Esophagus muscularis mucosa (tissue), 4 donors: ENCODE measurements around the gene USP34. TPM values are rescaled to one million over a fixed set of nuclear protein-coding genes. Genes with fewer than 3 reads are reported as not detected.
"Not testable (repeated sequence)": the region's sequence is repeated elsewhere in the genome, so short reads cannot be mapped to it uniquely, and the experiment has no call there.

Experiments
- DNase-seq: peaks from one replicate; pipeline ENCODE4 v3.0.0-alpha.2; 2017; ENCODE audit errors: extremely low spot score
- H3K27ac ChIP-seq, 4 donors: fragments of 200-600 bp; sonication (generic); replicated peaks in 1 of 4; 1 replicate in 3 of 4; 2 replicates in 1 of 4; pipeline ENCODE4 v1.5.1; 2016 to 2019; ENCODE audit warnings: mild to moderate bottlenecking in 1 of 4
- H3K27me3 ChIP-seq, 4 donors: fragments of 200-600 bp; sonication (generic); one replicate each; pipeline versions ENCODE4 v1.5.1 to v1.6.0; 2016 to 2019
- H3K36me3 ChIP-seq, 4 donors: fragments of 200-600 bp; sonication (generic); one replicate each; pipeline ENCODE4 v1.5.1; 2016 to 2019
- H3K4me1 ChIP-seq, 4 donors: fragments of 200-600 bp; sonication (generic); one replicate each; pipeline ENCODE4 v1.5.1; 2016 to 2019
- H3K4me3 ChIP-seq, 4 donors: fragments of 200-600 bp; sonication (generic); 1 replicate in 2 of 4; 2 replicates in 2 of 4; pipeline ENCODE4 v1.5.1; 2016 to 2019; ENCODE audit warnings: mild to moderate bottlenecking in 4 of 4, moderate library complexity in 1 of 4
- H3K9me3 ChIP-seq, 4 donors: fragments of 200-600 bp; sonication (generic); 1 replicate in 3 of 4; 2 replicates in 1 of 4; pipeline ENCODE4 v1.5.1; 2016 to 2019
- CTCF ChIP-seq, 3 experiments: fragments of 200-600 bp in 2 of 3; fragments of 450-650 bp in 1 of 3; sonication (generic) in 2 of 3; IDR thresholded peaks; one replicate each; pipeline ENCODE4 v1.5.1; 2017 to 2019; ENCODE audit warnings: antibody characterized with exemption in 3 of 3, mild to moderate bottlenecking in 2 of 3, moderate library complexity in 1 of 3
- EP300 ChIP-seq: sonication (generic); formaldehyde crosslinking; IDR thresholded peaks from one replicate; pipeline ENCODE4 v1.6.1; 2017; ENCODE audit warnings: antibody characterized with exemption
- POLR2A ChIP-seq: fragments of 450-650 bp; IDR thresholded peaks from one replicate; pipeline ENCODE4 v1.6.1; 2017; ENCODE audit warnings: antibody characterized with exemption, moderate library complexity, mild to moderate bottlenecking, low read depth
- POLR2AphosphoS5 ChIP-seq, 2 donors: sonication (generic); formaldehyde crosslinking; IDR thresholded peaks; one replicate each; pipeline ENCODE4 v1.6.1; 2017; ENCODE audit warnings: antibody characterized with exemption in 2 of 2
- WGBS: methylation state at CpG from one replicate; pipeline ENCODE4 v1.1.5; 2018; 5-methylcytosine and 5-hydroxymethylcytosine counted together
- intact Hi-C: fragments of 100-400 bp; cut with DNase I; formaldehyde crosslinking; loops from one replicate; pipeline ENCODE4 v1.15.1; 2023
- total RNA-seq, 4 donors: library from RNA; depleted of rRNA; stranded (reverse); fragments of >200 nt; gene quantifications; one replicate each; pipeline versions ENCODE4 v1.1.0 to v1.2.1, GENCODE V29; 2016

Gene USP34
- total RNA-seq, 4 donors from 2014 or later, result 124 to 137 (median 129) TPM

GRCh38 chr2:61196671-61197070, 274.2 kb downstream of the USP34 start:
- no peak for DNase-seq
- Histone ChIP-seq H3K4me3 (no peak overlapping the region), H3K4me1 (peaks cover 5 to 11% (median 10%) of the 10 kb centered on the region in 4 donors), H3K27me3 (no peaks in the 10 kb centered on the region), H3K9me3 (no peaks in the 10 kb centered on the region), H3K36me3 (peaks cover 6 to 61% (median 43%) of the 10 kb centered on the region in 4 donors), H3K27ac (no peak overlapping the region)
- 88% methylated on average over 7 of the region's 7 CpGs for WGBS
- TF ChIP-seq POLR2AphosphoS5 (IDR thresholded peaks at IDR 0.05) (no peak), POLR2A (no peak), EP300 (no peak), CTCF (IDR thresholded peaks at IDR 0.05) (no peak)
- intact Hi-C loops, result no loop called here

GRCh38 chr2:61194646-61195045, 276.2 kb downstream of the USP34 start:
- 98% methylated on average over 15 of the region's 15 CpGs for WGBS
- H3K27me3 ChIP-seq, H3K4me3 ChIP-seq, H3K9me3 ChIP-seq, DNase-seq, intact Hi-C loops, H3K27ac ChIP-seq: not testable (repeated sequence)
- H3K4me1 ChIP-seq, result peaks cover 5 to 11% (median 10%) of the 10 kb centered on the region in 4 donors
- peaks cover 11 to 68% (median 40%) of the 10 kb centered on the region in 4 donors for H3K36me3 ChIP-seq

- H3K4me3 ChIP-seq, result no peak overlapping the region
- TF ChIP-seq CTCF (IDR thresholded peaks at IDR 0.05) (no peak), POLR2A (no peak), POLR2AphosphoS5 (IDR thresholded peaks at IDR 0.05) (no peak), EP300 (no peak)
- no peaks in the 10 kb centered on the region for H3K9me3 ChIP-seq
- peaks cover 5 to 11% (median 10%) of the 10 kb centered on the region in 4 donors for H3K4me1 ChIP-seq
- H3K36me3 ChIP-seq, result peaks cover 19 to 71% (median 43%) of the 10 kb centered on the region in 4 donors
- 75% methylated on average over 4 of the region's 4 CpGs for WGBS
- intact Hi-C loops, result no loop called here
- no peak overlapping the region for H3K27ac ChIP-seq
- no peak for DNase-seq
- no peaks in the 10 kb centered on the region for H3K27me3 ChIP-seq
Measured at GRCh38 chr2:61193670-61194561, 277.0 kb downstream of the USP34 start.

GRCh38 chr2:61187085-61187484, 283.8 kb downstream of the USP34 start:
- peaks cover 70 to 100% (median 85%) of the 10 kb centered on the region in 4 donors for H3K36me3 ChIP-seq
- H3K4me1 ChIP-seq, result peaks cover 0 to 15% (median 7%) of the 10 kb centered on the region in 4 donors
- intact Hi-C loops, result no loop called here
- H3K27ac ChIP-seq, result no peak overlapping the region
- peak; percentile 21 for DNase-seq
- no peaks in the 10 kb centered on the region for H3K9me3 ChIP-seq
- WGBS, result 83% methylated on average over 4 of the region's 4 CpGs
- TF ChIP-seq POLR2A, result no peak
- TF ChIP-seq CTCF (IDR thresholded peaks at IDR 0.05), result no peak
- no peak for TF ChIP-seq POLR2AphosphoS5 (IDR thresholded peaks at IDR 0.05)
- no peak for TF ChIP-seq EP300
- H3K4me3 ChIP-seq, result no peak overlapping the region
- H3K27me3 ChIP-seq, result no peaks in the 10 kb centered on the region

GRCh38 chr2:61185231-61185728, 285.6 kb downstream of the USP34 start:
- H3K27ac ChIP-seq, result no peak overlapping the region
- peaks cover 70 to 100% (median 93%) of the 10 kb centered on the region in 4 donors for H3K36me3 ChIP-seq
- peak; percentile 57 for DNase-seq
- H3K9me3 ChIP-seq, result no peaks in the 10 kb centered on the region
- peaks cover 17 to 33% (median 25%) of the 10 kb centered on the region in 4 donors for H3K4me1 ChIP-seq
- intact Hi-C loops, result no loop called here
- no peak for TF ChIP-seq POLR2A
- TF ChIP-seq CTCF (IDR thresholded peaks at IDR 0.05), result no peak
- no peak for TF ChIP-seq POLR2AphosphoS5 (IDR thresholded peaks at IDR 0.05)
- no peak for TF ChIP-seq EP300
- no peak overlapping the region for H3K4me3 ChIP-seq
- H3K27me3 ChIP-seq, result no peaks in the 10 kb centered on the region
